Measurements from ENCODE around the gene EXD2. TPM values are rescaled to one million over a fixed set of nuclear protein-coding genes. Genes with fewer than 3 reads are reported as not detected.
A peak's percentile ranks its signal among the peaks of the same experiment; 100 is the strongest.

Gene EXD2
- total and polyA plus RNA-seq, 10 of the 15 experiments (the other 5 are each of a cell fraction or from before 2014, with no cell fraction given): 1.0 to 12.4 (median 4.6) TPM

- TF ChIP-seq CTCF (IDR thresholded peaks at IDR 0.05 in 2 of 3, conservative IDR thresholded peaks at IDR 0.05 in 1 of 3; ENCODE audit: control insufficient read depth in 2 of 3, extremely low read depth in 1 of 3, insufficient read depth in 1 of 3, low read depth in 3 of 3, low read length in 3 of 3) (peak; percentile 62 to 77 (median 69)), RAD21 (IDR thresholded peaks at IDR 0.05; ENCODE audit: insufficient read depth, low read depth, low read length) (peak; percentile 69), ZNF274 (IDR thresholded peaks at IDR 0.05; ENCODE audit: insufficient read depth, insufficient read length) (no peak), NRF1 (conservative IDR thresholded peaks at IDR 0.05; ENCODE audit: low read depth, low read length) (no peak), MTA3 (IDR thresholded peaks at IDR 0.05; ENCODE audit: borderline replicate concordance, low read length) (no peak), ZNF207 (IDR thresholded peaks at IDR 0.05; ENCODE audit: borderline replicate concordance) (no peak; the same call in 1 of the 2 replicates), POU2F2 (IDR thresholded peaks at IDR 0.05; ENCODE audit: borderline replicate concordance, low read depth, low read length) (no peak), ESRRA (IDR thresholded peaks at IDR 0.05; ENCODE audit: low read length) (no peak), ETV6 (conservative IDR thresholded peaks at IDR 0.05 in 1 of 2, IDR thresholded peaks at IDR 0.05 in 1 of 2; ENCODE audit: borderline replicate concordance in 1 of 2, low read depth in 1 of 2) (no peak), RB1 (IDR thresholded peaks at IDR 0.05; ENCODE audit: borderline replicate concordance) (no peak), DPF2 (IDR thresholded peaks at IDR 0.05) (no peak), MYB (IDR thresholded peaks at IDR 0.05; ENCODE audit: borderline replicate concordance, low read depth, low read length) (no peak), SRF (IDR thresholded peaks at IDR 0.05; ENCODE audit: low read depth in 2 of 2, low read length in 2 of 2) (no peak)
Observed at GRCh38 chr14:69242311-69243224, 51.3 kb downstream of the EXD2 start (continued).
